ENCODE results near the gene CRACR2A.

CRACR2A gene

GRCh38 chr12:3747543-3747942 is 5.4 kb downstream of the CRACR2A start:
- H3K4me3 ChIP-seq (replicated peaks; ENCODE audit: low read depth, low read length): no peak overlapping the region
- TF ChIP-seq CTCF (IDR thresholded peaks at IDR 0.05; ENCODE audit: low read depth, low read length, missing control alignments): no peak
- no peak for DNase-seq (ENCODE audit: extremely low read depth, low read depth)

DNA sequence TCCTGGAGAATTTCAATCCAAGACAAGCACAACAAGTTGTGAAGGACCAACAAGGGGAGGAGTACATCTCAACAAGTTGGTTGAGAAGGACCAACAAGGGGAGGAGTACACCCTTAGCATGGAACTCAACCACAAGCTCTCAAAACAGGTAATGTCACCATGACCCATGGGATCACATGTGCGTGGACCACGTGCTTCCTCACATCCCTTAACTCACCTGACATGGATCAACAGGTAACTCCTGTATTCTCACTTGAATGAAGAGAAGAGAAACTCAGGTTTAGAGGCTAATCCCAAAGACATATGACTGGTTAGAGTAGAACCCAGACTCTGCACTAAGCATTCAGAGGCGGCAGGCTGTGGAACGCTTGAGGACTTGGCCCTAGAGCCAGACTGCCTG is 6.2 kb downstream of the CRACR2A start:
- H3K4me3 ChIP-seq (replicated peaks; ENCODE audit: low read depth, low read length): no peak overlapping the region
- TF ChIP-seq CTCF (IDR thresholded peaks at IDR 0.05; ENCODE audit: low read depth, low read length, missing control alignments): no peak
- DNase-seq (ENCODE audit: extremely low read depth, low read depth): no peak

DNA sequence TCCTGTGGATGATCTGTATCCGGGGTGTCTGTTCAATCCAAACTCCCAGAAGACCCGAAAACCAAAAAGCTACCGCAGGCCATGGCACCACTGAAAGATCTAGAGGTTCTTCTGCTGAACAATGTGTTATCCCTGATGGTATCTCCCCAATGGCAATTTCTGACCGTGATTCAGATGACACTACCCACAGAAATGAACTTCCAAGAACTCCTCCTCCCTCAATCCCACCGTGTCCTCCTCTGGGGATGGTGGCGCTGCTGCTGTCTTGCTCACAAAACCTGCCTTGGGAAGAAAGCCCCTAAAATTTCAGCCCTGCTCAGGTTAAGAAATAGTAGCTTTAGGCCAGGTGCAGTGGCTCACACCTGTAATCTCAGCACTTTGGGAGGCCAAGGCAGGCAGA is 7.8 kb downstream of the CRACR2A start:
- no peak for DNase-seq (ENCODE audit: extremely low read depth, low read depth)
- no peak for TF ChIP-seq CTCF (IDR thresholded peaks at IDR 0.05; ENCODE audit: low read depth, low read length, missing control alignments)
- H3K4me3 ChIP-seq (replicated peaks; ENCODE audit: low read depth, low read length): no peak overlapping the region

- TF ChIP-seq CTCF (IDR thresholded peaks at IDR 0.05; ENCODE audit: low read depth, low read length, missing control alignments): no peak
- H3K4me3 ChIP-seq (replicated peaks; ENCODE audit: low read depth, low read length): no peak overlapping the region
- no peak for DNase-seq (ENCODE audit: extremely low read depth, low read depth)
Observed at GRCh38 chr12:3744229-3744901, 8.5 kb downstream of the CRACR2A start.

DNA sequence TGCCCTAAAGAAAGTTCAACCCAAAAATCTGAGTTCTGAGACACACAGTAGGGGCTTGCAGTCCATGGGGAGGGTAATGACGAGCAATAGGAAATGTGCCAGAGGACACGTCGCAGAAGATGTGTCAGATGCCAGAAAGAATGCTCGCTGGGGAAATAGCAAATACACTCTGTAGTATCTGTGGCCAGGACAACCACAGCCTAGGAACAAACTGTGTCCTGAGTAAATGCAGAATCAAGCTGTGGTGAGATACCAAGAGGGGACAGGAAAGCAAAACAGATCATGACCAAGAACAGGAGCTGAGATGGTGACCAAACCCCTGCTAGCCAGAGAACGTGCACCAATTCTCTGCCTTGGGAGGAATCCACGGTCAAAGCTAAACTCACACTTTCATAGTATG is 9.1 kb downstream of the CRACR2A start:
- no peak overlapping the region for H3K4me3 ChIP-seq (replicated peaks; ENCODE audit: low read depth, low read length)
- TF ChIP-seq CTCF (IDR thresholded peaks at IDR 0.05; ENCODE audit: low read depth, low read length, missing control alignments): no peak
- no peak for DNase-seq (ENCODE audit: extremely low read depth, low read depth)

DNA sequence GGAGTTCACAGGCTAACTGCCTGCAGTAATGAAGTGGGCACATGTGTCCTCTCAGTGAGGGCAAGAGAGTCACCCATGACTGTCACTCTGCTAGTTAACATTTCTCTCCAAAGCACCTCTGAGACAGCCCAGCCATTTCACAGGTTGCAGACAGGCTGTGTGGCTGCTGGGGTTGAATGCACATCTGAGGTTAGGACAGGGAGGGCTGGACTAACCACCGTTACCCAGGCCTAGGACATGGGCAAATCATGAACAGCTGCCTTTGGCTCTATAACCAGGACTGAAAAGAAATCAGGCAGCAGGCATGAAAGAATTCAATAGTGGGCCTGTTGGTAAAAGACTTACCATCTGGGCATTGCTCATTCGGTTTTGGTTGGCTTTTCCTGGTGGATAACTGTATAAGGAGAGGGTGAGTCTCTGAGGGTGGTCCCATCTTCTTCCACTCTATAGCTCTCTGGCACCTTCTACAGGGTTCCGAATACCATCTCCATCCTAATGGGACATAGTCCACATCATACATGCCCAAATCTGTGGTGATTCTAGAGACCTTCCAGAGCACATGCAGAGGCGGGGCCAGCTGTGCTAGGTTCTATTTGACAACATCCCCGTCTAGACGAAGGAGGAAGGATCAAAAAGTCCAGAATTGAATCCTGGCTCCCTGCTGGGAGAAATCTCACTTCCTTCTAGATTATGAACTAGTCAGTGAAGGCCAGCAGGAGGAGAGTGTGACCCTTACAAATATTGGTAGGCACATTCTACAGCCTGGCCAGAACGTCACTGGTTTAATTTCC is 10.8 kb downstream of the CRACR2A start:
- TF ChIP-seq CTCF (IDR thresholded peaks at IDR 0.05; ENCODE audit: low read depth, low read length, missing control alignments): no peak
- no peak overlapping the region for H3K4me3 ChIP-seq (replicated peaks; ENCODE audit: low read depth, low read length)
- DNase-seq (ENCODE audit: extremely low read depth, low read depth): no peak
